ENCODE data around the gene ARL13A. TPM values are rescaled to one million over a fixed set of nuclear protein-coding genes. Genes with fewer than 3 reads are reported as not detected.
A peak's percentile ranks its signal among the peaks of the same experiment; 100 is the strongest.
"Not testable (repeated sequence)": the region's sequence is repeated elsewhere in the genome, so short reads cannot be mapped to it uniquely, and the experiment has no call there.

The ARL13A gene
- total and polyA plus RNA-seq, 2 donors from 2014 or later: not detected

DNA sequence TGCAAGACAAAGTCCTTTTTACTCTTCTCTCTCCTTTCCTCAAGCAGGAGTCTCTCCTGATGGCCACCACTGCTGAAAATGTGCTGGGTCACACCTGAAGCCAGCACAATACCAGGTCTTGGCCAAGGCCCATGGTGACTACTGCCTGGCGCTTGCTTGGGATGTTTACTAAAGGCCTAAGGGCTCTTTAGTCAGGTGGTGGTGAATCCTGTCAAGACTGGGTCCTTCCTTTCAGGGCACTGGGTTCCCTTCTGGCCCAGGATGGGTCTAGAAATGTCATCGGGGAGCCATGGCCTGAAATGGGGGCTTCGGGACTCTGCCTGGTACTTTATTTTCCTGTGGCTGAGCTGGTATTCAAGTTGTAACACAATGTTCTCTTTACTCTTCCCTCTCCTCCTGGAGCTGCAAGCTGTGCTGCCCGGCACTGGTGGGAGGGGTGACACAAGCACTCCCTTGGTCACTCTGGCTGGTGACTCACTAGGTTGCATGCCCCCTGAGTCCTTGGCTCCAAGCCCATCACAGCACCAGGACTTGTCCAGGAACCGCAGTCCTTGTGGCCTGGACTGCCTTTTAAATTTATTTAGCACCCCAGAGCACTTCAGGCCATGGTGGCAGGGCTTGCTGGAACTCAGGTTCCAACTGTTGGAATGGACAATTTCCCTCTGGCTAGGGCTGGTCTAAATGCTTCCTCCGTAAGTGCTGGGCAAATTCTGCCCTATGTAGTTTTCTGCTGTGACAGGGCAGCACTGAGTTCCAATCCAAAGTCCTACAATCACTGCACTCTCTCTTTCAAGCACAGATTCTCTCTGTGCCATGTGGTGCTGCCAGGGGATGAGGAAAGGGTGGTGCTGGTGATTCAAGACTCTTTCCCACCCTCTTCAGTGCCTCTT, 11.3 kb downstream of the ARL13A start:
- FAIRE-seq (no peak), DNase-seq (peak in 1 of 5 donors; percentile 80)
- no peaks in the 10 kb centered on the region for H3K4me1 ChIP-seq (ENCODE audit: control insufficient read depth in 2 of 3, insufficient read depth in 2 of 3, low read depth in 1 of 3, low read length in 3 of 3)
- H3K4me3 ChIP-seq (ENCODE audit: low read length in 3 of 3): no peak overlapping the region
- no peak overlapping the region for H3K9ac ChIP-seq (ENCODE audit: low read length in 3 of 3)
- intact Hi-C loops (cut with DNase I): no loop called here
- TF ChIP-seq, protein P1, sequence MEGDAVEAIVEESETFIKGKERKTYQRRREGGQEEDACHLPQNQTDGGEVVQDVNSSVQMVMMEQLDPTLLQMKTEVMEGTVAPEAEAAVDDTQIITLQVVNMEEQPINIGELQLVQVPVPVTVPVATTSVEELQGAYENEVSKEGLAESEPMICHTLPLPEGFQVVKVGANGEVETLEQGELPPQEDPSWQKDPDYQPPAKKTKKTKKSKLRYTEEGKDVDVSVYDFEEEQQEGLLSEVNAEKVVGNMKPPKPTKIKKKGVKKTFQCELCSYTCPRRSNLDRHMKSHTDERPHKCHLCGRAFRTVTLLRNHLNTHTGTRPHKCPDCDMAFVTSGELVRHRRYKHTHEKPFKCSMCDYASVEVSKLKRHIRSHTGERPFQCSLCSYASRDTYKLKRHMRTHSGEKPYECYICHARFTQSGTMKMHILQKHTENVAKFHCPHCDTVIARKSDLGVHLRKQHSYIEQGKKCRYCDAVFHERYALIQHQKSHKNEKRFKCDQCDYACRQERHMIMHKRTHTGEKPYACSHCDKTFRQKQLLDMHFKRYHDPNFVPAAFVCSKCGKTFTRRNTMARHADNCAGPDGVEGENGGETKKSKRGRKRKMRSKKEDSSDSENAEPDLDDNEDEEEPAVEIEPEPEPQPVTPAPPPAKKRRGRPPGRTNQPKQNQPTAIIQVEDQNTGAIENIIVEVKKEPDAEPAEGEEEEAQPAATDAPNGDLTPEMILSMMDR (IDR thresholded peaks at IDR 0.05; ENCODE audit: borderline replicate concordance, extremely low read depth, insufficient read depth): no peak
- no peaks in the 10 kb centered on the region for H3K27me3 ChIP-seq (ENCODE audit: control insufficient read depth, insufficient read depth, low read length)
- no peak overlapping the region for H3K27ac ChIP-seq (ENCODE audit: low read depth in 2 of 2, low read length in 2 of 2)
- no peaks in the 10 kb centered on the region for H3K36me3 ChIP-seq (ENCODE audit: control insufficient read depth in 2 of 3, insufficient read depth in 3 of 3, low read length in 3 of 3)
- no peaks in the 10 kb centered on the region for H3K9me3 ChIP-seq (ENCODE audit: control insufficient read depth in 2 of 3, insufficient read depth in 1 of 3, low read length in 3 of 3)

DNA sequence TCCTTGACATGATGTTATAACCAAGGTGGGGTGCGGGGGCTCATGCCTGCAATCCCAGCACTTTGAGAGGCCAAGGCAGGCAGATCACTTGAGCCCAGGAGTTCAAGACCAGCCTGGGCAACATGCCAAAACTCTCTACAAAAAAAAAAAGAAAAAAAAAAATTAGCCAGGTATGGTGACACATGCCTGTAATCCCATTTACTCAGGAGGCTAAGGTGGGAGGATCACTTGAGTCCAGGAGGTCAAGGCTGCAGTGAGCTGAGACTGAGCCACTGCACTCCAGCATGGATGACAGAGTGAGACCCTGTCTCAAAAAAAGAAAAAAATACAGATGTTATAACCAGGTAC, 12.0 kb downstream of the ARL13A start:
- H3K4me1 ChIP-seq (ENCODE audit: control insufficient read depth in 2 of 3, insufficient read depth in 2 of 3, low read depth in 1 of 3, low read length in 3 of 3); DNase-seq; H3K36me3 ChIP-seq (ENCODE audit: control insufficient read depth in 2 of 3, insufficient read depth in 3 of 3, low read length in 3 of 3); H3K27ac ChIP-seq (ENCODE audit: low read depth in 2 of 2, low read length in 2 of 2); H3K9ac ChIP-seq (ENCODE audit: low read length in 3 of 3); H3K9me3 ChIP-seq (ENCODE audit: control insufficient read depth in 2 of 3, insufficient read depth in 1 of 3, low read length in 3 of 3); H3K4me3 ChIP-seq (ENCODE audit: low read length in 3 of 3); FAIRE-seq; H3K27me3 ChIP-seq (ENCODE audit: control insufficient read depth, insufficient read depth, low read length); intact Hi-C loops (cut with DNase I): not testable (repeated sequence)

DNA sequence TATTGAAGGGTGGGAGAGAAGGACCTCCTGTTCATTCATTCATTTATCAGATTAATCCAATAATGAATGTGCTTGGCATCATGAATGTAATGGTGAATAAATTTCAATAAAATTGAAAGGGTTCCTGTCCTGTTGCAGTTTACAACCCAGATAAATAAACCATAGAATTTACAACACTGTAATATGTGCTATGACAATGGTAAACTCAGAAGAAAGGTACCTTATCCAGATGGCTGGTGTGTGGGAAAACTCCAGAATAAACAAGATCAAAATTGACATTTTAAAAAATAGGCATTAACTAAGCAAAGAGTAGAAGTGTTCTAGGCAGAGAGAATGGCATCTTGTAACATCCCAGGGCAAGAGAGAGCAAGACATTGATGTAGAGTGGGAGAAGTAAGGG, 15.3 kb downstream of the ARL13A start:
- Histone ChIP-seq H3K27ac (ENCODE audit: low read depth in 2 of 2, low read length in 2 of 2) (no peak overlapping the region), H3K27me3 (ENCODE audit: control insufficient read depth, insufficient read depth, low read length) (no peaks in the 10 kb centered on the region), H3K9me3 (ENCODE audit: control insufficient read depth in 2 of 3, insufficient read depth in 1 of 3, low read length in 3 of 3) (no peaks in the 10 kb centered on the region), H3K4me1 (ENCODE audit: control insufficient read depth in 2 of 3, insufficient read depth in 2 of 3, low read depth in 1 of 3, low read length in 3 of 3) (no peaks in the 10 kb centered on the region), H3K4me3 (ENCODE audit: low read length in 3 of 3) (no peak overlapping the region), H3K9ac (ENCODE audit: low read length in 3 of 3) (no peak overlapping the region), H3K36me3 (ENCODE audit: control insufficient read depth in 2 of 3, insufficient read depth in 3 of 3, low read length in 3 of 3) (no peaks in the 10 kb centered on the region)
- intact Hi-C loops (cut with DNase I): no loop called here
- FAIRE-seq (no peak), DNase-seq (no peak)
- TF ChIP-seq, protein P1 (IDR thresholded peaks at IDR 0.05; ENCODE audit: borderline replicate concordance, extremely low read depth, insufficient read depth): no peak

DNA sequence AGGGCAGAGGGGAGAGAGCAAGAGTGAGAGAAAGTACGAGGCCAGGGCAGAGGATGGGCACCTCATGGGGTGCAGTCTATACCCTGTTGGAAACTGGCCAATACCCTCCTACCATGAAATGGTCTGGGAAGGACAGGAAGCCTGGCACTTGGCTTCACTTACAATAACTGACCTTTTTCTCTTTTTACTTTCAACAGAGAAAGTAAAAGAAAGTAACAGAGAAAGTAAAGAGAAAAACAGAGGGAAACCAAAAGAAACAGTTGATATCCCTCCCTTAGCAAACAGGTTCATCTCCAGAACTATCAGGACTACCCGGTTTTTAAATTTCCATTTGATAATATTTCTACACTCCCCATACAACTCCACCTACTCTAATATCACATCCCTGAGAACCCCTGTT, 20.6 kb downstream of the ARL13A start:
- DNase-seq (no peak), FAIRE-seq (no peak)
- intact Hi-C loops (cut with DNase I): no loop called here
- Histone ChIP-seq H3K27ac (ENCODE audit: low read depth in 2 of 2, low read length in 2 of 2) (no peak overlapping the region), H3K9me3 (ENCODE audit: control insufficient read depth in 2 of 3, insufficient read depth in 1 of 3, low read length in 3 of 3) (no peaks in the 10 kb centered on the region), H3K27me3 (ENCODE audit: control insufficient read depth, insufficient read depth, low read length) (no peaks in the 10 kb centered on the region), H3K4me3 (ENCODE audit: low read length in 3 of 3) (no peak overlapping the region), H3K36me3 (ENCODE audit: control insufficient read depth in 2 of 3, insufficient read depth in 3 of 3, low read length in 3 of 3) (no peaks in the 10 kb centered on the region), H3K9ac (ENCODE audit: low read length in 3 of 3) (no peak overlapping the region), H3K4me1 (ENCODE audit: control insufficient read depth in 2 of 3, insufficient read depth in 2 of 3, low read depth in 1 of 3, low read length in 3 of 3) (no peaks in the 10 kb centered on the region)
- TF ChIP-seq, protein P1 (IDR thresholded peaks at IDR 0.05; ENCODE audit: borderline replicate concordance, extremely low read depth, insufficient read depth): no peak

All from kidney (tissue), 14 donors.